KMS-11 (cell line): ENCODE data around the gene SLC35E3.

Source experiments
- H2AFZ ChIP-seq: fragments of 200-600 bp; sonication (generic); 2 replicates; pipeline ENCODE4 v1.6.1; 2016; ENCODE audit warnings: antibody characterized with exemption, mixed run types, low read depth
- H3K27ac ChIP-seq: fragments of 200-600 bp; sonication (generic); 2 replicates; pipeline ENCODE4 v1.6.1; 2016; ENCODE audit warnings: mild to moderate bottlenecking, mixed run types
- H3K27me3 ChIP-seq: fragments of 200-600 bp; sonication (generic); 2 replicates; pipeline ENCODE4 v1.6.1; 2017; ENCODE audit warnings: mild to moderate bottlenecking, low read depth, mixed run types, moderate library complexity; ENCODE audit not compliant: insufficient read depth
- H3K36me3 ChIP-seq: fragments of 200-600 bp; sonication (generic); 2 replicates; pipeline ENCODE4 v1.6.1; 2017; ENCODE audit warnings: mild to moderate bottlenecking, mixed run types; ENCODE audit not compliant: insufficient read depth
- H3K4me1 ChIP-seq: fragments of 200-600 bp; sonication (generic); 2 replicates; pipeline ENCODE4 v1.6.1; 2016; ENCODE audit warnings: mild to moderate bottlenecking, low read depth, mixed run types; ENCODE audit not compliant: poor library complexity, severe bottlenecking
- H3K4me2 ChIP-seq: fragments of 200-600 bp; sonication (generic); 2 replicates; pipeline ENCODE4 v1.7.0; 2016; ENCODE audit warnings: mild to moderate bottlenecking, mixed run types
- H3K4me3 ChIP-seq: fragments of 200-600 bp; sonication (generic); IDR thresholded peaks from 2 replicates; pipeline ENCODE4 v1.6.1; 2017; ENCODE audit warnings: low read depth, low read length, mixed read lengths; ENCODE audit not compliant: insufficient read depth
- H3K79me2 ChIP-seq: fragments of 200-600 bp; sonication (generic); 2 replicates; pipeline ENCODE4 v1.6.1; 2016; ENCODE audit warnings: low read depth, mixed run types; ENCODE audit not compliant: insufficient read depth
- H3K9ac ChIP-seq: fragments of 200-600 bp; sonication (generic); 2 replicates; pipeline ENCODE4 v1.6.1; 2016; ENCODE audit warnings: mild to moderate bottlenecking, mixed run types
- H4K20me1 ChIP-seq: fragments of 200-600 bp; sonication (generic); 2 replicates; pipeline ENCODE4 v1.6.1; 2016; ENCODE audit warnings: mild to moderate bottlenecking, mixed run types; ENCODE audit not compliant: insufficient read depth
- TF ChIP-seq, protein P1 (sequence below): fragments of 200-600 bp; sonication (generic); conservative IDR thresholded peaks from 2 replicates; pipeline ENCODE4 v1.6.1; 2017; ENCODE audit warnings: low read depth, mild to moderate bottlenecking, antibody characterized with exemption, low read length, moderate library complexity, mixed read lengths

SLC35E3 gene

DNA sequence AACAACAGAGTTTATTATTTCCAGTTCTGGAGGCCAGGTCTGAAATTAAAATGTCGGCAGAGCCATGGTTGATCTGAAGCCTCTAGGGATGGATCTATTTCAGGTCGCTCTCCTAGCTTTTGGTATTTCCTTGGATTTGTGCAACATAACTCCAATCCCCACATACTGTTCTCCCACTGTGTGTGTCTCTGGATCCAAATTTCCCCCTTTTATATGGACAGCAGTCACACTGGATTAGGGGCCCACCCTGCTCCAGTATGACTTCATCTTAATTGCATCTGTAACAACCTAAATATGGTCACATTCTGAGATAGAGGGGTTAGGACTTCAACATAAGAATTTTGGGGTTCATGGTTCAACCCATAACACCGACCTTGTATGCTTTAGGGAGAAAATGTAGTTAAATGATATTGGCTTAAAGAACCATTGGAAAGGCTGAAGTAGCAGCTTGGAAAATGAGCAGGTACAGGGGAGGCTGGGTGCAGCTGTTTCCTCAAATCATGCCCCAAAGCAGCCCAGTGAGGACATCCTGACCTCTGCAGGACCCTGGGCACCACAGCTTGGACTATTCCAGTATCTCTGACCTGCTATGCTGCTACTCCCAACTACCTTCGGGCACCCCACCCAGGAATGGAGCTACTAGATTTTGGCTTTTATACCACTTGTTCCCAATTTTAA lies 48.1 kb downstream of the SLC35E3 start:
- H3K79me2 ChIP-seq, result no peaks in the 10 kb centered on the region
- no peaks in the 10 kb centered on the region for H3K4me1 ChIP-seq
- no peak overlapping the region for H3K27ac ChIP-seq
- H3K9ac ChIP-seq, result no peak overlapping the region
- H3K4me3 ChIP-seq, result no peak overlapping the region
- no peaks in the 10 kb centered on the region for H3K27me3 ChIP-seq
- H3K36me3 ChIP-seq, result no peaks in the 10 kb centered on the region
- H4K20me1 ChIP-seq, result no peaks in the 10 kb centered on the region
- TF ChIP-seq, protein P1, sequence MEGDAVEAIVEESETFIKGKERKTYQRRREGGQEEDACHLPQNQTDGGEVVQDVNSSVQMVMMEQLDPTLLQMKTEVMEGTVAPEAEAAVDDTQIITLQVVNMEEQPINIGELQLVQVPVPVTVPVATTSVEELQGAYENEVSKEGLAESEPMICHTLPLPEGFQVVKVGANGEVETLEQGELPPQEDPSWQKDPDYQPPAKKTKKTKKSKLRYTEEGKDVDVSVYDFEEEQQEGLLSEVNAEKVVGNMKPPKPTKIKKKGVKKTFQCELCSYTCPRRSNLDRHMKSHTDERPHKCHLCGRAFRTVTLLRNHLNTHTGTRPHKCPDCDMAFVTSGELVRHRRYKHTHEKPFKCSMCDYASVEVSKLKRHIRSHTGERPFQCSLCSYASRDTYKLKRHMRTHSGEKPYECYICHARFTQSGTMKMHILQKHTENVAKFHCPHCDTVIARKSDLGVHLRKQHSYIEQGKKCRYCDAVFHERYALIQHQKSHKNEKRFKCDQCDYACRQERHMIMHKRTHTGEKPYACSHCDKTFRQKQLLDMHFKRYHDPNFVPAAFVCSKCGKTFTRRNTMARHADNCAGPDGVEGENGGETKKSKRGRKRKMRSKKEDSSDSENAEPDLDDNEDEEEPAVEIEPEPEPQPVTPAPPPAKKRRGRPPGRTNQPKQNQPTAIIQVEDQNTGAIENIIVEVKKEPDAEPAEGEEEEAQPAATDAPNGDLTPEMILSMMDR, result no peak
- H2AFZ ChIP-seq, result no peak overlapping the region
- no peak overlapping the region for H3K4me2 ChIP-seq

DNA sequence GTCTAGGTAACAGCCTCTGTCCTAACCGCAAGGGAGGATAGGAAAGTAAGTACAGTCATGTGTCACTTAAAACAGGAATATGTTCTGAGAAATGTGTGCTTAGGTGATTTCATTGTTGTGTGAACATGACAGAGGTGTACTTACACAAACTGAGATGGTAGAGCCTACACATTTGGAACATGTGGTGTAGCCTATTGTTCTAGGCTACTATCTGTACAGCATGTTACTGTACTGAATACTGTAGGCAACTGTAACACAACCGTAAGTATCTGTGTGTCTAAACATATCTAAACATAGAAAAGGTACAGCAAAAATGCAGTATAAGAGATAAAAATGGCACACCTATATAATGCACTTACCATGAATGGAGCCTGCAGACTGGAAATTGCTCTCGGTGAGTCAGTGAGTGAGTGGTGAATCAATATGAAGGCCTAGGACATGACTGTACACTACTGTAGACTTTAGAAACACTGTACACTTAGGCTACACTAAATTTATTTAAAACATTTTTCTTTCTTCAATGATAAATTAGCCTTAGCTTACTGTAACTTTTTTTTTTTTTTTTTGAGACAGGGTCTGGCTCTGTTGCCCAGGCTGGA lies 48.8 kb downstream of the SLC35E3 start:
- no peaks in the 10 kb centered on the region for H3K4me1 ChIP-seq
- no peak overlapping the region for H2AFZ ChIP-seq
- no peak overlapping the region for H3K27ac ChIP-seq
- no peaks in the 10 kb centered on the region for H4K20me1 ChIP-seq
- no peak overlapping the region for H3K4me3 ChIP-seq
- no peaks in the 10 kb centered on the region for H3K36me3 ChIP-seq
- H3K9ac ChIP-seq, result no peak overlapping the region
- no peaks in the 10 kb centered on the region for H3K79me2 ChIP-seq
- no peaks in the 10 kb centered on the region for H3K27me3 ChIP-seq
- H3K4me2 ChIP-seq, result no peak overlapping the region
- TF ChIP-seq, protein P1, result no peak

DNA sequence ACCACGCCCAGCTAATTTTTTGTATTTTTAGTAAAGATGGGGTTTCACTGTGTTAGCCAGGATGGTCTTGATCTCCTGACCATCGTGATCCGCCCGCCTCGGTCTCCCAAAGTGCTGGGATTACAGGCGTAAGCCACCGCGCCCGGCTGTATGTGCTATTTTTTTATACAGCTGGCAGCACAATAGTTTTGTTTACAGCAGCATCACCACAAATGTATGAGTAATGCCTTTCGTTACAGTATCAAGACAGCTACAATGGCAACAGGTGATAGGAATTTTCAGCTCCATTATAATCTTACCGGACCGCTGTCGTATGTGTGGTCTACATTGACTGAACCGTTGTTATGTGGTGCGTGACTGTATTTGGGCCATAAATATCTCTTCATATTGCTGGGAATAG lies 50.4 kb downstream of the SLC35E3 start:
- Histone ChIP-seq H3K79me2 (no peaks in the 10 kb centered on the region), H3K27me3 (no peaks in the 10 kb centered on the region), H3K9ac (no peak overlapping the region), H3K4me3 (no peak overlapping the region), H4K20me1 (no peaks in the 10 kb centered on the region), H3K4me2 (no peak overlapping the region), H3K27ac (no peak overlapping the region), H2AFZ (no peak overlapping the region), H3K4me1 (no peaks in the 10 kb centered on the region), H3K36me3 (no peaks in the 10 kb centered on the region)
- TF ChIP-seq, protein P1, result no peak

DNA sequence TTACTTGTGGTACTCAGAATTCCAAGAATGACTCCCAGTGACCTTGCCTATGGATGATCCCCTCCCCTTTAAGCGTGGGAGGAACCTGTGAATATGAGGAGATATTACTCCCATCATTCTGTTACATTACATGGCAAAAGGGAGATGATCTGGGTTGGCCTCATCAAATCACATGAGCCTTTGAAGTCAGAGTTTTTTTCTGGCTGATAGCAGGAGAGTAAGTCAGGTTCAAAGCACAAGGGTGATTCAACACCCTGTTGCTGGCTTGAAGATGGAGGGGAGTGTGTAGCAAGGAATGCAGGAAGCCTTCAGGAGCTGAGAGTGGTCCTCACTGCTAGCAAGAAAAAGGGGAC lies 52.9 kb downstream of the SLC35E3 start:
- Histone ChIP-seq H3K27me3 (no peaks in the 10 kb centered on the region), H2AFZ (no peak overlapping the region), H3K79me2 (no peaks in the 10 kb centered on the region), H3K4me1 (no peaks in the 10 kb centered on the region), H3K4me3 (no peak overlapping the region), H3K27ac (no peak overlapping the region), H3K4me2 (no peak overlapping the region), H3K36me3 (no peaks in the 10 kb centered on the region), H4K20me1 (no peaks in the 10 kb centered on the region), H3K9ac (no peak overlapping the region)
- TF ChIP-seq, protein P1, result no peak
